ENCODE results near the gene UBXN4.
"Not testable (repeated sequence)": the region's sequence is repeated elsewhere in the genome, so short reads cannot be mapped to it uniquely, and the experiment has no call there.

Gene UBXN4

GRCh38 chr2:135800513-135801460 lies 59.1 kb downstream of the UBXN4 start:
- Histone ChIP-seq H3K27ac (ENCODE audit: insufficient read depth, low read length, poor library complexity, severe bottlenecking) (no peak overlapping the region), H3K4me3 (ENCODE audit: insufficient read depth, low read depth, low read length, poor library complexity, severe bottlenecking) (no peak overlapping the region), H3K27me3 (replicated peaks; ENCODE audit: control insufficient read depth, insufficient read depth, low read length, poor library complexity, severe bottlenecking) (no peaks in the 10 kb centered on the region), H3K9me3 (ENCODE audit: control insufficient read depth, low read length) (no peaks in the 10 kb centered on the region), H3K36me3 (ENCODE audit: control insufficient read depth, insufficient read depth, low read length) (no peaks in the 10 kb centered on the region), H3K4me1 (ENCODE audit: control insufficient read depth, insufficient read depth, low read length, poor library complexity, severe bottlenecking) (no peaks in the 10 kb centered on the region)
- no peak for DNase-seq

- Histone ChIP-seq H3K27me3 (replicated peaks; ENCODE audit: control insufficient read depth, insufficient read depth, low read length, poor library complexity, severe bottlenecking) (no peaks in the 10 kb centered on the region), H3K36me3 (ENCODE audit: control insufficient read depth, insufficient read depth, low read length) (no peaks in the 10 kb centered on the region), H3K27ac (ENCODE audit: insufficient read depth, low read length, poor library complexity, severe bottlenecking) (no peak overlapping the region), H3K4me3 (ENCODE audit: insufficient read depth, low read depth, low read length, poor library complexity, severe bottlenecking) (no peak overlapping the region), H3K4me1 (ENCODE audit: control insufficient read depth, insufficient read depth, low read length, poor library complexity, severe bottlenecking) (no peaks in the 10 kb centered on the region), H3K9me3 (ENCODE audit: control insufficient read depth, low read length) (no peaks in the 10 kb centered on the region)
- no peak for DNase-seq
Measured at GRCh38 chr2:135802350-135802749, 60.7 kb downstream of the UBXN4 start.

DNA sequence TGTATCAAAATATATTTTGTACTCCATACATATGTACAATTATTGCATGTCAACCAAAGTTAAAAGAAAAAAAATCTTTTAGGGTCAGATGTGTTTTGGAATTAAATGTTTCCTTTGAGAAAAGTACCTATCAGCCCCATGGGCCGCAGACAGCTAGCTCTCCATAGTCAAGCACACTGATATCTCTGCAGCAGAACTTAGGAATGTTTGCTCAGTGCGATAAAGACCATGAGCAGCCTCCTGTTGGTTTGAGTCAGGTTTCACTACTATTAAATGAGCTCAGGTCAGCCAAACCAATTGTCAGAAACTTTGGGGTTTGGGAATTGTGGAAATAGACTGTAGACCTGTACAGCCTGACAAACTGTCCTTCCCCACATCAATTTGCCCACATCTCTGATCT lies 61.6 kb downstream of the UBXN4 start:
- no peak for DNase-seq
- Histone ChIP-seq H3K27me3 (replicated peaks; ENCODE audit: control insufficient read depth, insufficient read depth, low read length, poor library complexity, severe bottlenecking) (no peaks in the 10 kb centered on the region), H3K36me3 (ENCODE audit: control insufficient read depth, insufficient read depth, low read length) (no peaks in the 10 kb centered on the region), H3K4me1 (ENCODE audit: control insufficient read depth, insufficient read depth, low read length, poor library complexity, severe bottlenecking) (no peaks in the 10 kb centered on the region), H3K27ac (ENCODE audit: insufficient read depth, low read length, poor library complexity, severe bottlenecking) (no peak overlapping the region), H3K9me3 (ENCODE audit: control insufficient read depth, low read length) (no peaks in the 10 kb centered on the region), H3K4me3 (ENCODE audit: insufficient read depth, low read depth, low read length, poor library complexity, severe bottlenecking) (no peak overlapping the region)

GRCh38 chr2:135807874-135808273 lies 66.2 kb downstream of the UBXN4 start:
- not testable (repeated sequence) for H3K27ac ChIP-seq (ENCODE audit: insufficient read depth, low read length, poor library complexity, severe bottlenecking); H3K36me3 ChIP-seq (ENCODE audit: control insufficient read depth, insufficient read depth, low read length); H3K4me3 ChIP-seq (ENCODE audit: insufficient read depth, low read depth, low read length, poor library complexity, severe bottlenecking); H3K27me3 ChIP-seq (replicated peaks; ENCODE audit: control insufficient read depth, insufficient read depth, low read length, poor library complexity, severe bottlenecking); H3K9me3 ChIP-seq (ENCODE audit: control insufficient read depth, low read length); H3K4me1 ChIP-seq (ENCODE audit: control insufficient read depth, insufficient read depth, low read length, poor library complexity, severe bottlenecking); DNase-seq

- Histone ChIP-seq H3K27ac (ENCODE audit: insufficient read depth, low read length, poor library complexity, severe bottlenecking) (no peak overlapping the region), H3K4me3 (ENCODE audit: insufficient read depth, low read depth, low read length, poor library complexity, severe bottlenecking) (no peak overlapping the region)
- no peak for DNase-seq
Measured at GRCh38 chr2:135812907-135813511, 71.4 kb downstream of the UBXN4 start.

DNA sequence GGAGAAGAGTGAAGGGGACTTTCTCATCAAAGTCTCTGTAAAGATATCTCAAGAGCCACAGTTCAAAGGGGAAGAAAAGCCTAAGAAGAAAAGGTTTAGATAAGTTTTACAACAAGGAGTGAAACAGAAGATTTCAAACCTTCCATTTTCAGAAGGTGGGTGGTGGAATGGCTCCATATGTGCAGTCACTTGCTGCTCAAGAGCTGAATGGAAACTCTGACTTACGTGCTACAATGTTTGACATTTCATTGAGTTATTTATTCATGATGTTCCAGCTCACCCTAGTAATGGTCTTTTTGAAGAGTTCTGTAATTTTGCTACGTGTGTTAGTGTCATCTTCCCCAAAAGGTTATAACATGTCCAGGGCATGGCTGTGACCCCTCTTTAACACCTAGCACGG lies 73.6 kb downstream of the UBXN4 start:
- H3K4me3 ChIP-seq (ENCODE audit: insufficient read depth, low read depth, low read length, poor library complexity, severe bottlenecking) = no peak overlapping the region
- peaks cover 4% of the 10 kb centered on the region for H3K4me1 ChIP-seq (ENCODE audit: control insufficient read depth, insufficient read depth, low read length, poor library complexity, severe bottlenecking)
- no peak for DNase-seq
- H3K27me3 ChIP-seq (replicated peaks; ENCODE audit: control insufficient read depth, insufficient read depth, low read length, poor library complexity, severe bottlenecking) = no peaks in the 10 kb centered on the region
- H3K9me3 ChIP-seq (ENCODE audit: control insufficient read depth, low read length) = no peaks in the 10 kb centered on the region
- H3K27ac ChIP-seq (ENCODE audit: insufficient read depth, low read length, poor library complexity, severe bottlenecking) = no peak overlapping the region
- no peaks in the 10 kb centered on the region for H3K36me3 ChIP-seq (ENCODE audit: control insufficient read depth, insufficient read depth, low read length)

More at GRCh38 chr2:135812907-135813511, 71.4 kb downstream of the UBXN4 start:
- H3K36me3 ChIP-seq (ENCODE audit: control insufficient read depth, insufficient read depth, low read length) = no peaks in the 10 kb centered on the region
- H3K27me3 ChIP-seq (replicated peaks; ENCODE audit: control insufficient read depth, insufficient read depth, low read length, poor library complexity, severe bottlenecking) = no peaks in the 10 kb centered on the region
- H3K4me1 ChIP-seq (ENCODE audit: control insufficient read depth, insufficient read depth, low read length, poor library complexity, severe bottlenecking) = no peaks in the 10 kb centered on the region
- H3K9me3 ChIP-seq (ENCODE audit: control insufficient read depth, low read length) = no peaks in the 10 kb centered on the region

GRCh38 chr2:135817466-135817865 lies 75.8 kb downstream of the UBXN4 start:
- Histone ChIP-seq H3K9me3 (ENCODE audit: control insufficient read depth, low read length) (no peaks in the 10 kb centered on the region), H3K4me3 (ENCODE audit: insufficient read depth, low read depth, low read length, poor library complexity, severe bottlenecking) (no peak overlapping the region), H3K4me1 (ENCODE audit: control insufficient read depth, insufficient read depth, low read length, poor library complexity, severe bottlenecking) (peaks cover 5% of the 10 kb centered on the region), H3K27me3 (replicated peaks; ENCODE audit: control insufficient read depth, insufficient read depth, low read length, poor library complexity, severe bottlenecking) (no peaks in the 10 kb centered on the region), H3K27ac (ENCODE audit: insufficient read depth, low read length, poor library complexity, severe bottlenecking) (no peak overlapping the region), H3K36me3 (ENCODE audit: control insufficient read depth, insufficient read depth, low read length) (no peaks in the 10 kb centered on the region)
- no peak for DNase-seq

- H3K4me1 ChIP-seq (ENCODE audit: control insufficient read depth, insufficient read depth, low read length, poor library complexity, severe bottlenecking) = peaks cover 5% of the 10 kb centered on the region
- no peak overlapping the region for H3K27ac ChIP-seq (ENCODE audit: insufficient read depth, low read length, poor library complexity, severe bottlenecking)
- no peak for DNase-seq
Measured at GRCh38 chr2:135817951-135818350, 76.3 kb downstream of the UBXN4 start.

GRCh38 chr2:135818937-135819610 lies 77.4 kb downstream of the UBXN4 start:
- DNase-seq = no peak
- no peaks in the 10 kb centered on the region for H3K9me3 ChIP-seq (ENCODE audit: control insufficient read depth, low read length)
- H3K4me1 ChIP-seq (ENCODE audit: control insufficient read depth, insufficient read depth, low read length, poor library complexity, severe bottlenecking) = peaks cover 5% of the 10 kb centered on the region
- no peak overlapping the region for H3K4me3 ChIP-seq (ENCODE audit: insufficient read depth, low read depth, low read length, poor library complexity, severe bottlenecking)
- no peak overlapping the region for H3K27ac ChIP-seq (ENCODE audit: insufficient read depth, low read length, poor library complexity, severe bottlenecking)
- H3K36me3 ChIP-seq (ENCODE audit: control insufficient read depth, insufficient read depth, low read length) = no peaks in the 10 kb centered on the region
- H3K27me3 ChIP-seq (replicated peaks; ENCODE audit: control insufficient read depth, insufficient read depth, low read length, poor library complexity, severe bottlenecking) = no peaks in the 10 kb centered on the region

More at GRCh38 chr2:135817951-135818350, 76.3 kb downstream of the UBXN4 start:
- H3K27me3 ChIP-seq (replicated peaks; ENCODE audit: control insufficient read depth, insufficient read depth, low read length, poor library complexity, severe bottlenecking) = no peaks in the 10 kb centered on the region
- H3K4me3 ChIP-seq (ENCODE audit: insufficient read depth, low read depth, low read length, poor library complexity, severe bottlenecking) = no peak overlapping the region
- H3K36me3 ChIP-seq (ENCODE audit: control insufficient read depth, insufficient read depth, low read length) = no peaks in the 10 kb centered on the region
- no peaks in the 10 kb centered on the region for H3K9me3 ChIP-seq (ENCODE audit: control insufficient read depth, low read length)

Measured in effector memory CD4-positive, alpha-beta T cell (primary cell).